ENCODE results near the gene C4orf33. TPM values are rescaled to one million over a fixed set of nuclear protein-coding genes. Genes with fewer than 3 reads are reported as not detected.

C4orf33 gene
- total RNA-seq, 1 experiment from 2014 or later, result 8.6 TPM

GRCh38 chr4:129064717-129065116 is 31.2 kb upstream of the C4orf33 start:
- TF ChIP-seq JUND (IDR thresholded peaks at IDR 0.05), result no peak
- TF ChIP-seq POLR2A (IDR thresholded peaks at IDR 0.05; ENCODE audit: borderline replicate concordance, extremely low read depth, insufficient read depth, insufficient read length), result no peak
- no peak for TF ChIP-seq SP1 (IDR thresholded peaks at IDR 0.05; ENCODE audit: low read depth)
- TF ChIP-seq EGR1 (IDR thresholded peaks at IDR 0.05; ENCODE audit: low read depth), result no peak
- no peak for TF ChIP-seq CEBPB (IDR thresholded peaks at IDR 0.05; ENCODE audit: low read depth)
- TF ChIP-seq ATF3 (IDR thresholded peaks at IDR 0.05), result no peak
- TF ChIP-seq MAX (IDR thresholded peaks at IDR 0.05), result no peak
- TF ChIP-seq CTCF (IDR thresholded peaks at IDR 0.05 in 2 of 3, conservative IDR thresholded peaks at IDR 0.05 in 1 of 3; ENCODE audit: borderline replicate concordance in 1 of 3, insufficient read depth in 1 of 3, low read depth in 2 of 3, low read length in 2 of 3), result no peak
- no peak for TF ChIP-seq FOSL1 (IDR thresholded peaks at IDR 0.05; ENCODE audit: low read depth)
- no peak for TF ChIP-seq EZH2phosphoT487 (IDR thresholded peaks at IDR 0.05; ENCODE audit: borderline replicate concordance)
- no peak for TF ChIP-seq TCF7L2 (IDR thresholded peaks at IDR 0.05; ENCODE audit: borderline replicate concordance, extremely low read depth, insufficient read depth, insufficient read length)
- TF ChIP-seq EZH2 (IDR thresholded peaks at IDR 0.05), result no peak
- TF ChIP-seq ZBTB33 (IDR thresholded peaks at IDR 0.05; ENCODE audit: extremely low read depth, insufficient replicate concordance, low read length), result no peak
- TF ChIP-seq YY1 (IDR thresholded peaks at IDR 0.05; ENCODE audit: extremely low read depth, insufficient replicate concordance, low read depth, low read length), result no peak
- TF ChIP-seq SIN3A (IDR thresholded peaks at IDR 0.05; ENCODE audit: low read depth), result no peak
- no peak for TF ChIP-seq REST (IDR thresholded peaks at IDR 0.05; ENCODE audit: low read depth)
- no peak for TF ChIP-seq SRF (IDR thresholded peaks at IDR 0.05; ENCODE audit: low read depth)
- no peak for TF ChIP-seq POLR2AphosphoS5 (IDR thresholded peaks at IDR 0.05; ENCODE audit: low read depth, low read length)
- TF ChIP-seq ELF1 (IDR thresholded peaks at IDR 0.05; ENCODE audit: borderline replicate concordance, low read depth), result no peak
- no peak for TF ChIP-seq ZFX (IDR thresholded peaks at IDR 0.05)
- POLR2A ChIA-PET, result no interaction called here
- Histone ChIP-seq H3K27me3 (ENCODE audit: insufficient read depth, low read length) (no peaks in the 10 kb centered on the region), H3K4me3 (replicated peaks in 1 of 2; ENCODE audit: low read depth in 1 of 2, low read length in 2 of 2) (no peak overlapping the region), H3K9me3 (ENCODE audit: control insufficient read depth in 1 of 2, insufficient read depth in 1 of 2, low read depth in 1 of 2, low read length in 2 of 2) (peaks cover 10 to 13% of the 10 kb centered on the region in 2 experiments; a peak in 3 of 4 replicates), H2AFZ (ENCODE audit: low read depth, low read length, poor library complexity, severe bottlenecking) (no peak overlapping the region), H3K27ac (ENCODE audit: low read depth, low read length) (no peak overlapping the region), H4K20me1 (ENCODE audit: insufficient read depth) (no peaks in the 10 kb centered on the region; the same call in 1 of the 2 replicates), H3K4me2 (ENCODE audit: low read length) (no peak overlapping the region), H3K9me2 (ENCODE audit: insufficient read depth) (no peaks in the 10 kb centered on the region), H3K36me3 (ENCODE audit: control insufficient read depth in 1 of 2, insufficient read depth in 2 of 2, low read length in 2 of 2) (peaks cover 0 to 6% of the 10 kb centered on the region in 2 experiments; a peak in 1 of 4 replicates), H3K9ac (ENCODE audit: low read length) (no peak overlapping the region), H3K79me2 (ENCODE audit: insufficient read depth, low read length) (peaks cover 6% of the 10 kb centered on the region; the same call in 1 of the 2 replicates), H3K4me1 (ENCODE audit: control insufficient read depth in 1 of 2, insufficient read depth in 2 of 2, low read length in 2 of 2) (no peaks in the 10 kb centered on the region)
- CTCF ChIA-PET, result no interaction called here
- RAD21 ChIA-PET (ENCODE audit: low non-redundant PET in 1 of 2, low total read pairs in 2 of 2, uncharacterized antibody in 2 of 2, unreplicated experiment in 2 of 2), result no interaction called here
- no peak for DNase-seq (ENCODE audit: low read depth, low spot score)
- no TSS peak for BruUV-seq (replicated peaks)
- intact Hi-C loops (cut with micrococcal nuclease), result no loop called here
- no peak for ATAC-seq
